CD14-positive monocyte (primary cell): ENCODE measurements around the gene MOK. TPM values are rescaled to one million over a fixed set of nuclear protein-coding genes. Genes with fewer than 3 reads are reported as not detected.

ENCODE experiments used
- DNase-seq, 3 donors: peaks; one replicate each; pipeline ENCODE4 v3.0.0-alpha.2; 2011 to 2022
- H2AFZ ChIP-seq: 2 replicates; pipeline ENCODE4 v1.6.0; 2012; ENCODE audit warnings: mild to moderate bottlenecking, low read depth, low read length, inconsistent platforms; ENCODE audit not compliant: insufficient read depth, poor library complexity, severe bottlenecking
- H3K27ac ChIP-seq, 2 donors: 1 replicate in 1 of 2; 2 replicates in 1 of 2; pipeline ENCODE4 v1.5.1; 2012 to 2013; ENCODE audit warnings: low read length in 2 of 2, control low read depth in 1 of 2, inconsistent platforms in 1 of 2, low read depth in 1 of 2, mild to moderate bottlenecking in 1 of 2
- H3K27me3 ChIP-seq, 2 donors: one replicate each; pipeline versions ENCODE4 v1.6.0 to v1.6.1; 2011 to 2013; ENCODE audit warnings: low read length in 2 of 2; ENCODE audit not compliant: control insufficient read depth in 2 of 2, insufficient read depth in 2 of 2
- H3K36me3 ChIP-seq, 2 donors: replicated peaks in 1 of 2; 1 replicate in 1 of 2; 2 replicates in 1 of 2; pipeline versions ENCODE4 v1.5.1 to v1.6.1; 2012 to 2013; ENCODE audit warnings: low read length in 2 of 2, control low read depth in 1 of 2, inconsistent platforms in 1 of 2, mild to moderate bottlenecking in 1 of 2; ENCODE audit not compliant: insufficient read depth in 2 of 2, control insufficient read depth in 1 of 2
- H3K4me1 ChIP-seq, 2 donors: 1 replicate in 1 of 2; 2 replicates in 1 of 2; pipeline versions ENCODE4 v1.5.1 to v1.6.1; 2012 to 2013; ENCODE audit warnings: low read length in 2 of 2, control low read depth in 1 of 2, inconsistent platforms in 1 of 2, mild to moderate bottlenecking in 1 of 2, moderate library complexity in 1 of 2; ENCODE audit not compliant: insufficient read depth in 2 of 2, control insufficient read depth in 1 of 2
- H3K4me2 ChIP-seq: replicated peaks from 2 replicates; pipeline ENCODE3; 2012; ENCODE audit warnings: low read length, moderate library complexity, mild to moderate bottlenecking; ENCODE audit not compliant: poor library complexity, severe bottlenecking; ENCODE audit errors: extremely low read depth
- H3K4me3 ChIP-seq, 3 experiments: fragments of 200-600 bp in 1 of 3; sonication (generic) in 1 of 3; replicated peaks in 1 of 3; 1 replicate in 2 of 3; 2 replicates in 1 of 3; pipeline ENCODE4 v1.5.1; 2011 to 2013; ENCODE audit warnings: low read length in 3 of 3, mild to moderate bottlenecking in 3 of 3, control low read depth in 2 of 3, low read depth in 2 of 3, inconsistent platforms in 1 of 3, moderate library complexity in 1 of 3
- H3K79me2 ChIP-seq: 2 replicates; pipeline ENCODE4 v1.6.0; 2012; ENCODE audit warnings: mild to moderate bottlenecking, control low read depth, inconsistent platforms, low read length, moderate library complexity; ENCODE audit not compliant: insufficient read depth
- H3K9ac ChIP-seq: 2 replicates; pipeline ENCODE4 v1.6.0; 2017; ENCODE audit warnings: low read length, mild to moderate bottlenecking; ENCODE audit not compliant: insufficient read depth, poor library complexity, severe bottlenecking
- H3K9me3 ChIP-seq, 2 donors: replicated peaks in 1 of 2; 1 replicate in 1 of 2; 2 replicates in 1 of 2; pipeline versions ENCODE4 v1.5.1 to v1.6.1; 2012 to 2013; ENCODE audit warnings: low read length in 2 of 2, control low read depth in 1 of 2; ENCODE audit not compliant: control insufficient read depth in 1 of 2, insufficient read depth in 1 of 2
- H4K20me1 ChIP-seq: 2 replicates; pipeline ENCODE4 v1.6.0; 2012; ENCODE audit warnings: mild to moderate bottlenecking, low read length, control low read depth, moderate library complexity; ENCODE audit not compliant: insufficient read depth
- H3K27ac Mint-ChIP-seq, 7 donors: one replicate each; pipeline ENCODE4 v1.8.0; 2020; ENCODE audit warnings: mild to moderate bottlenecking in 7 of 7, mixed read lengths in 7 of 7, moderate library complexity in 6 of 7, inconsistent platforms in 2 of 7
- H3K27me3 Mint-ChIP-seq, 3 donors: one replicate each; pipeline ENCODE4 v1.8.0; 2021 to 2022; ENCODE audit warnings: low read depth in 3 of 3, mild to moderate bottlenecking in 3 of 3, mixed read lengths in 3 of 3, moderate library complexity in 3 of 3, inconsistent platforms in 1 of 3
- H3K36me3 Mint-ChIP-seq, 2 donors: one replicate each; pipeline ENCODE4 v1.8.0; 2020; ENCODE audit warnings: mixed read lengths in 2 of 2, inconsistent platforms in 1 of 2, mild to moderate bottlenecking in 1 of 2
- H3K4me1 Mint-ChIP-seq: one replicate; pipeline ENCODE4 v1.8.0; 2020; ENCODE audit warnings: mild to moderate bottlenecking, mixed read lengths
- H3K4me3 Mint-ChIP-seq, 2 donors: one replicate each; pipeline ENCODE4 v1.8.0; 2020; ENCODE audit warnings: mild to moderate bottlenecking in 2 of 2, mixed read lengths in 2 of 2, moderate library complexity in 1 of 2
- H3K9me3 Mint-ChIP-seq, 7 donors: one replicate each; pipeline ENCODE4 v1.8.0; 2020 to 2022; ENCODE audit warnings: mixed read lengths in 7 of 7, mild to moderate bottlenecking in 6 of 7, moderate library complexity in 6 of 7, inconsistent platforms in 2 of 7
- CTCF ChIP-seq: fragments of 200-600 bp; IDR thresholded peaks from one replicate; pipeline ENCODE4 v1.8.0; 2022; ENCODE audit warnings: antibody characterized with exemption, mild to moderate bottlenecking
- WGBS: methylation state at CpG from one replicate; pipeline ENCODE4 v1.1.5; 2013; ENCODE audit warnings: missing lambda C conversion rate; ENCODE audit not compliant: insufficient coverage; 5-methylcytosine and 5-hydroxymethylcytosine counted together
- intact Hi-C, 2 donors: fragments of 100-400 bp; cut with micrococcal nuclease; formaldehyde crosslinking; loops; one replicate each; pipeline versions ENCODE4 v1.15.0 to v1.15.1; 2023
- polyA plus RNA-seq, 3 donors: library from polyadenylated mRNA; depleted of rRNA in 1 of 3; unstranded in 2 of 3; stranded (reverse) in 1 of 3; fragments of 300-500 nt in 2 of 3; fragments of >200 nt in 1 of 3; fragmentation: Illumina TruSeq in 2 of 3; gene quantifications; 1 replicate in 2 of 3; 2 replicates in 1 of 3; pipeline ENCODE4 v1.2.3, GENCODE V29; 2012 to 2021

MOK gene
- polyA plus RNA-seq, 3 donors = 0.67 to 3.4 (median 1.8) TPM

- H3K36me3 Mint-ChIP-seq = no peaks in the 10 kb centered on the region
- Histone ChIP-seq H3K4me2 (no peak overlapping the region), H3K27me3 (no peaks in the 10 kb centered on the region), H2AFZ (no peak overlapping the region), H3K79me2 (no peaks in the 10 kb centered on the region), H3K36me3 (no peaks in the 10 kb centered on the region), H3K9ac (no peak overlapping the region), H4K20me1 (no peaks in the 10 kb centered on the region), H3K27ac (no peak overlapping the region), H3K4me3 (no peak overlapping the region), H3K4me1 (no peaks in the 10 kb centered on the region), H3K9me3 (no peaks in the 10 kb centered on the region)
- intact Hi-C loops = no loop called here
- no peak for DNase-seq
- peaks cover 0 to 4% (median 0%) of the 10 kb centered on the region in 7 donors for H3K9me3 Mint-ChIP-seq
- no peaks in the 10 kb centered on the region for H3K4me1 Mint-ChIP-seq
- H3K27me3 Mint-ChIP-seq = no peaks in the 10 kb centered on the region
- no peak overlapping the region for H3K4me3 Mint-ChIP-seq
- H3K27ac Mint-ChIP-seq = no peak overlapping the region
- no peak for TF ChIP-seq CTCF
- WGBS = 42% methylated on average over 2 of the region's 2 CpGs
Observed at GRCh38 chr14:102283631-102284129, 21.3 kb downstream of the MOK start.

DNA sequence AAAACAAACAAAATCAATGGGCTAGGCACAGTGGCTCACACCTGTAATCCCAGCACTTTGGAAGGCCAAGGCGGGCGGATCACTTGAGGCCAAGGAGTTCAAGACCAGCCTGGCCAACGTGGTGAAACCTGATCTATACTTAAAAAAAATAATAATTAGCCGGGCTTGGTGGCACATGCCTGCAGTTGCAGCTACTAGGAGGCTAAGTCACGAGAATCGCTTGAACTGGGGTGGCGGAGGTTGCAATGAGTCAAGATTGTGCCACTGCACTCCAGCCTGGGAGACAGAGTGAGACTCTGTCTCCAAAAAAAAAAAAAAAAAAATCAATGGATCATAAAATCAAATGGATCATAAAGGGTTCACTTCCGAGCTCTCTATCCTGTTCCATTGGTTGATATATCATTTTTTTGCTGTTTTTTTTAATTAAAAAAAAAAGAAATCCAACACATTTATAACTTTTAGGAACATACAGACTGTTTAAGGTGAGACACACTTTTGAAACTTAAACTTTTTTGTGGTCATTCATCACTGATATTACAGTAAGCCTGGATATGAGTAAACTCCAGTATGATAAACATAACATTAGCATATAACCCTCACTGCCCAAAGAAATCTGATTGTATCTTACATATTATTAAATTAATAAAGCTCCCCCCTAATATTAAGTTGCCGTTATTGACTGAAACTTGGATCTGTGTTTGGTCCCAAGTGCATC lies 22.1 kb downstream of the MOK start:
- Mint-ChIP-seq H3K36me3 (no peaks in the 10 kb centered on the region), H3K9me3 (peaks cover 0 to 3% (median 0%) of the 10 kb centered on the region in 7 donors), H3K4me1 (no peaks in the 10 kb centered on the region), H3K27me3 (no peaks in the 10 kb centered on the region), H3K4me3 (no peak overlapping the region), H3K27ac (no peak overlapping the region)
- H3K27ac ChIP-seq = no peak overlapping the region
- no peak overlapping the region for H3K4me2 ChIP-seq
- no peak for TF ChIP-seq CTCF
- no peaks in the 10 kb centered on the region for H3K36me3 ChIP-seq
- H3K9ac ChIP-seq = no peak overlapping the region
- H4K20me1 ChIP-seq = no peaks in the 10 kb centered on the region
- no peaks in the 10 kb centered on the region for H3K9me3 ChIP-seq
- no peaks in the 10 kb centered on the region for H3K27me3 ChIP-seq
- no peaks in the 10 kb centered on the region for H3K4me1 ChIP-seq
- intact Hi-C loops = no loop called here
- no peak overlapping the region for H2AFZ ChIP-seq
- H3K79me2 ChIP-seq = no peaks in the 10 kb centered on the region
- 92% methylated on average over 7 of the region's 9 CpGs for WGBS
- H3K4me3 ChIP-seq = no peak overlapping the region
- DNase-seq = no peak
